Esophagus muscularis mucosa (tissue), 4 donors: ENCODE data around the gene DUSP22.

Experiments
- CTCF ChIP-seq, 3 experiments: fragments of 200-600 bp in 2 of 3; fragments of 450-650 bp in 1 of 3; sonication (generic) in 2 of 3; IDR thresholded peaks; one replicate each; pipeline ENCODE4 v1.5.1; 2017 to 2019; ENCODE audit warnings: antibody characterized with exemption in 3 of 3, mild to moderate bottlenecking in 2 of 3, moderate library complexity in 1 of 3
- EP300 ChIP-seq: sonication (generic); formaldehyde crosslinking; IDR thresholded peaks from one replicate; pipeline ENCODE4 v1.6.1; 2017; ENCODE audit warnings: antibody characterized with exemption
- POLR2A ChIP-seq: fragments of 450-650 bp; IDR thresholded peaks from one replicate; pipeline ENCODE4 v1.6.1; 2017; ENCODE audit warnings: antibody characterized with exemption, moderate library complexity, mild to moderate bottlenecking, low read depth
- POLR2AphosphoS5 ChIP-seq, 2 donors: sonication (generic); formaldehyde crosslinking; IDR thresholded peaks; one replicate each; pipeline ENCODE4 v1.6.1; 2017; ENCODE audit warnings: antibody characterized with exemption in 2 of 2

- TF ChIP-seq CTCF (IDR thresholded peaks at IDR 0.05) = no peak
- no peak for TF ChIP-seq POLR2A
- TF ChIP-seq POLR2AphosphoS5 (IDR thresholded peaks at IDR 0.05) = no peak
- TF ChIP-seq EP300 = no peak
Observed at GRCh38 chr6:298233-299103, 6.2 kb downstream of the DUSP22 start.
